IMR-90 (cell line): Measurements from ENCODE around the gene DCHS2. TPM values are rescaled to one million over a fixed set of nuclear protein-coding genes. Genes with fewer than 3 reads are reported as not detected.

Source experiments
- ATAC-seq: fragments of 200-7000 bp; cut with Tn5 transposase; 2 replicates; pipeline ENCODE4 v1.9.1; 2020; ENCODE audit warnings: low read depth, mild to moderate bottlenecking, moderate library complexity
- BruUV-seq: library from RNA; stranded (reverse); fragments of 400-500 nt; replicated peaks from 2 replicates; lab custom pipeline; 2021; lab: Mats Ljungman, UMichigan
- CTCF ChIA-PET: fragments of 300-600 bp; formaldehyde crosslinking; extraction: SDS; loops from one replicate; lab custom pipeline; 2021; ENCODE audit warnings: antibody characterized with exemption; lab: Yijun Ruan, JAX
- POLR2A ChIA-PET: fragments of 300-600 bp; sonication (Branson Sonifier 250); formaldehyde crosslinking; loops from one replicate; lab custom pipeline; 2022; ENCODE audit warnings: antibody characterized with exemption; ENCODE audit not compliant: unreplicated experiment; lab: Charles Lee
- DNase-seq: peaks from one replicate; pipeline ENCODE4 v3.0.0; 2013
- H2AFZ ChIP-seq: replicated peaks from 2 replicates; pipeline ENCODE3; 2013; ENCODE audit warnings: low read length, mild to moderate bottlenecking; ENCODE audit not compliant: poor library complexity
- H2AK5ac ChIP-seq: 2 replicates; pipeline ENCODE4 v1.6.1; 2013; ENCODE audit warnings: low read depth, low read length, inconsistent platforms
- H2AK9ac ChIP-seq: replicated peaks from 2 replicates; pipeline ENCODE3; 2013; ENCODE audit warnings: mild to moderate bottlenecking, low read depth, low read length, moderate library complexity; ENCODE audit not compliant: poor library complexity
- H2BK120ac ChIP-seq: 2 replicates; pipeline ENCODE4 v1.6.1; 2013; ENCODE audit warnings: low read depth, low read length, inconsistent platforms
- H2BK15ac ChIP-seq: 3 replicates; pipeline ENCODE4 v1.6.1; 2013; ENCODE audit warnings: low read depth, low read length, inconsistent platforms
- H2BK20ac ChIP-seq: 2 replicates; pipeline ENCODE4 v1.6.1; 2013; ENCODE audit warnings: low read depth, mild to moderate bottlenecking, inconsistent platforms, low read length, moderate library complexity
- H2BK5ac ChIP-seq: 2 replicates; pipeline ENCODE4 v1.6.1; 2013; ENCODE audit warnings: mild to moderate bottlenecking, low read depth, low read length, inconsistent platforms; ENCODE audit not compliant: poor library complexity, severe bottlenecking
- H3K14ac ChIP-seq: replicated peaks from 2 replicates; pipeline ENCODE4 v1.6.1; 2013; ENCODE audit warnings: low read depth, low read length, inconsistent platforms
- H3K18ac ChIP-seq: 2 replicates; pipeline ENCODE4 v1.6.1; 2013; ENCODE audit warnings: low read depth, low read length, control low read depth
- H3K23ac ChIP-seq: 2 replicates; pipeline ENCODE4 v1.6.1; 2013; ENCODE audit warnings: low read depth, low read length, inconsistent platforms
- H3K27ac ChIP-seq: 2 replicates; pipeline ENCODE4 v1.5.1; 2013; ENCODE audit warnings: mild to moderate bottlenecking, control low read depth, low read length; ENCODE audit not compliant: insufficient read depth
- H3K27me3 ChIP-seq: 2 replicates; pipeline ENCODE4 v1.6.1; 2013; ENCODE audit warnings: low read length; ENCODE audit not compliant: control insufficient read depth, insufficient read depth
- H3K36me3 ChIP-seq: 2 replicates; pipeline ENCODE4 v1.6.1; 2013; ENCODE audit warnings: low read length, mixed read lengths; ENCODE audit not compliant: control insufficient read depth, insufficient read depth
- H3K4ac ChIP-seq: 2 replicates; pipeline ENCODE4 v1.6.1; 2013; ENCODE audit warnings: low read depth, low read length, inconsistent platforms
- H3K4me1 ChIP-seq: 2 replicates; pipeline ENCODE4 v1.6.1; 2013; ENCODE audit warnings: low read length, mixed read lengths; ENCODE audit not compliant: control insufficient read depth, insufficient read depth
- H3K4me2 ChIP-seq: 2 replicates; pipeline ENCODE4 v1.6.1; 2013; ENCODE audit warnings: low read depth, mild to moderate bottlenecking, control low read depth, low read length, moderate library complexity
- H3K4me3 ChIP-seq: 2 replicates; pipeline ENCODE4 v1.5.1; 2013; ENCODE audit warnings: low read depth, mild to moderate bottlenecking, control low read depth, low read length, moderate library complexity; ENCODE audit not compliant: insufficient read depth
- H3K56ac ChIP-seq: 2 replicates; pipeline ENCODE4 v1.6.1; 2013; ENCODE audit warnings: low read length, inconsistent platforms; ENCODE audit not compliant: insufficient read depth; ENCODE audit errors: extremely low read depth
- H3K79me1 ChIP-seq, 2 experiments: 2 replicates each; pipeline ENCODE4 v1.6.1; 2013; ENCODE audit warnings: low read length in 2 of 2, inconsistent platforms in 1 of 2, low read depth in 1 of 2
- H3K9ac ChIP-seq: 2 replicates; pipeline ENCODE4 v1.6.1; 2013; ENCODE audit warnings: low read depth, low read length, control low read depth
- H3K9me1 ChIP-seq: 2 replicates; pipeline ENCODE4 v1.6.1; 2013; ENCODE audit warnings: low read length, inconsistent platforms; ENCODE audit not compliant: insufficient read depth
- H3K9me3 ChIP-seq: 2 replicates; pipeline ENCODE4 v1.6.1; 2013; ENCODE audit warnings: low read length; ENCODE audit not compliant: control insufficient read depth, insufficient read depth
- H4K20me1 ChIP-seq: 2 replicates; pipeline ENCODE4 v1.6.1; 2013; ENCODE audit warnings: low read length, inconsistent platforms; ENCODE audit not compliant: insufficient read depth
- H4K5ac ChIP-seq: 2 replicates; pipeline ENCODE4 v1.6.1; 2013; ENCODE audit warnings: mild to moderate bottlenecking, low read depth, low read length, control low read depth
- H4K8ac ChIP-seq, 2 experiments: 2 replicates each; pipeline ENCODE4 v1.6.1; 2013; ENCODE audit warnings: low read depth in 2 of 2, low read length in 2 of 2, control low read depth in 1 of 2, inconsistent platforms in 1 of 2
- H4K91ac ChIP-seq: 2 replicates; pipeline ENCODE4 v1.6.1; 2013; ENCODE audit warnings: low read depth, low read length, inconsistent platforms; ENCODE audit not compliant: insufficient read depth
- BHLHE40 ChIP-seq: fragments of 150-350 bp; IDR thresholded peaks from 2 replicates; pipeline ENCODE4 v1.6.1; 2016; ENCODE audit warnings: mild to moderate bottlenecking, low read depth, low read length
- CHD1 ChIP-seq: IDR thresholded peaks from 2 replicates; pipeline ENCODE4 v1.6.1; 2012; ENCODE audit warnings: low read depth, low read length, improper control_type of control experiment
- FOS ChIP-seq: fragments of 150-350 bp; IDR thresholded peaks from 2 replicates; pipeline ENCODE4 v1.6.1; 2016; ENCODE audit warnings: low read depth, low read length
- MAFK ChIP-seq: IDR thresholded peaks from 2 replicates; pipeline ENCODE4 v1.6.1; 2012; ENCODE audit warnings: low read depth, low read length, improper control_type of control experiment
- MAZ ChIP-seq: IDR thresholded peaks from 2 replicates; pipeline ENCODE4 v1.6.1; 2012; ENCODE audit warnings: low read depth, mild to moderate bottlenecking, low read length, improper control_type of control experiment, moderate library complexity, borderline replicate concordance
- MXI1 ChIP-seq: IDR thresholded peaks from 2 replicates; pipeline ENCODE4 v1.6.1; 2012; ENCODE audit warnings: low read depth, mild to moderate bottlenecking, low read length, moderate library complexity, borderline replicate concordance
- NFE2L2 ChIP-seq: fragments of 150-350 bp; IDR thresholded peaks from 2 replicates; pipeline ENCODE4 v1.6.1; 2016; ENCODE audit warnings: low read depth, mild to moderate bottlenecking, low read length
- POLR2A ChIP-seq: IDR thresholded peaks from 2 replicates; pipeline ENCODE4 v1.6.1; 2012; ENCODE audit warnings: mild to moderate bottlenecking, low read depth, low read length
- RAD21 ChIP-seq: IDR thresholded peaks from 2 replicates; pipeline ENCODE4 v1.6.1; 2012; ENCODE audit warnings: low read length, improper control_type of control experiment
- RCOR1 ChIP-seq: IDR thresholded peaks from 2 replicates; pipeline ENCODE4 v1.6.1; 2012; ENCODE audit warnings: mild to moderate bottlenecking, low read length, improper control_type of control experiment; ENCODE audit not compliant: insufficient replicate concordance
- RFX5 ChIP-seq: IDR thresholded peaks from 2 replicates; pipeline ENCODE4 v1.8.0; 2012; ENCODE audit warnings: low read depth, mild to moderate bottlenecking, low read length, moderate library complexity
- USF2 ChIP-seq: fragments of 150-350 bp; IDR thresholded peaks from 2 replicates; pipeline ENCODE4 v1.6.1; 2017; ENCODE audit warnings: mild to moderate bottlenecking, antibody characterized with exemption, low read length, low read depth
- WGBS, 2 experiments: methylation state at CpG; one replicate each; pipeline versions ENCODE4 v1.1.5 to v1.1.7; 2013; ENCODE audit warnings: missing lambda C conversion rate in 2 of 2; ENCODE audit not compliant: insufficient read length in 1 of 2; ENCODE audit errors: extremely low coverage in 2 of 2; 5-methylcytosine and 5-hydroxymethylcytosine counted together
- dilution Hi-C: fragments of 300-500 bp; cut with HindIII; formaldehyde crosslinking; loops from one replicate; pipeline ENCODE4 v1.14.3; 2018; ENCODE audit warnings: low sequenced_read_pairs; ENCODE audit not compliant: unreplicated experiment
- in situ Hi-C: fragments of 300-500 bp; cut with MboI; formaldehyde crosslinking; loops from 3 replicates; pipeline ENCODE4 v1.14.3; 2019; ENCODE audit warnings: low sequenced_read_pairs, inconsistent platforms, mixed read lengths
- intact Hi-C: fragments of 100-400 bp; cut with micrococcal nuclease; formaldehyde crosslinking; loops from 2 replicates; pipeline ENCODE4 v1.10.0; 2022
- polyA plus RNA-seq, 3 experiments: library from polyadenylated mRNA; depleted of rRNA; stranded (reverse); fragments of >200 nt; gene quantifications; 2 replicates each; pipeline ENCODE4 v1.2.3, GENCODE V29; 2012; ENCODE audit warnings: low replicate concordance in 1 of 3
- total RNA-seq: library from RNA; depleted of rRNA; stranded (reverse); fragments of >200 nt; gene quantifications from 2 replicates; pipeline ENCODE4 v1.2.3, GENCODE V29; 2012
- TF ChIP-seq, protein P1 (sequence below): conservative IDR thresholded peaks from 2 replicates; pipeline ENCODE4 v1.5.1; 2012; ENCODE audit warnings: mild to moderate bottlenecking, low read depth, low read length, improper control_type of control experiment

Gene DCHS2
- total and polyA plus RNA-seq, 2 of the 4 experiments (the other 2 are of a cell fraction) = not detected

GRCh38 chr4:154489558-154490233 is 1.9 kb downstream of the DCHS2 start:
- H2BK20ac ChIP-seq = no peak overlapping the region
- no peak overlapping the region for H4K5ac ChIP-seq
- H4K8ac ChIP-seq = no peak overlapping the region
- H3K14ac ChIP-seq = no peak overlapping the region
- ChIA-PET POLR2A (no interaction called here), CTCF (no interaction called here)
- H2BK120ac ChIP-seq = no peak overlapping the region
- no peak overlapping the region for H3K9ac ChIP-seq
- no peak overlapping the region for H2AK5ac ChIP-seq
- H4K91ac ChIP-seq = no peak overlapping the region
- no peak overlapping the region for H3K4me2 ChIP-seq
- no peak for TF ChIP-seq BHLHE40
- TF ChIP-seq USF2 = no peak
- TF ChIP-seq RCOR1 = no peak
- TF ChIP-seq MAFK = no peak
- TF ChIP-seq CHD1 = no peak
- TF ChIP-seq POLR2A = no peak
- TF ChIP-seq, protein P1, sequence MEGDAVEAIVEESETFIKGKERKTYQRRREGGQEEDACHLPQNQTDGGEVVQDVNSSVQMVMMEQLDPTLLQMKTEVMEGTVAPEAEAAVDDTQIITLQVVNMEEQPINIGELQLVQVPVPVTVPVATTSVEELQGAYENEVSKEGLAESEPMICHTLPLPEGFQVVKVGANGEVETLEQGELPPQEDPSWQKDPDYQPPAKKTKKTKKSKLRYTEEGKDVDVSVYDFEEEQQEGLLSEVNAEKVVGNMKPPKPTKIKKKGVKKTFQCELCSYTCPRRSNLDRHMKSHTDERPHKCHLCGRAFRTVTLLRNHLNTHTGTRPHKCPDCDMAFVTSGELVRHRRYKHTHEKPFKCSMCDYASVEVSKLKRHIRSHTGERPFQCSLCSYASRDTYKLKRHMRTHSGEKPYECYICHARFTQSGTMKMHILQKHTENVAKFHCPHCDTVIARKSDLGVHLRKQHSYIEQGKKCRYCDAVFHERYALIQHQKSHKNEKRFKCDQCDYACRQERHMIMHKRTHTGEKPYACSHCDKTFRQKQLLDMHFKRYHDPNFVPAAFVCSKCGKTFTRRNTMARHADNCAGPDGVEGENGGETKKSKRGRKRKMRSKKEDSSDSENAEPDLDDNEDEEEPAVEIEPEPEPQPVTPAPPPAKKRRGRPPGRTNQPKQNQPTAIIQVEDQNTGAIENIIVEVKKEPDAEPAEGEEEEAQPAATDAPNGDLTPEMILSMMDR = no peak
- no peak for TF ChIP-seq NFE2L2
- TF ChIP-seq MAZ = no peak
- TF ChIP-seq MXI1 = no peak
- TF ChIP-seq RAD21 = no peak
- TF ChIP-seq FOS = no peak
- no peak for TF ChIP-seq RFX5
- no peak overlapping the region for H3K23ac ChIP-seq
- no peak overlapping the region for H2BK15ac ChIP-seq
- H4K20me1 ChIP-seq = no peaks in the 10 kb centered on the region
- H3K4me3 ChIP-seq = no peak overlapping the region
- no peak for DNase-seq
- H3K27me3 ChIP-seq = peaks cover 33% of the 10 kb centered on the region
- H2AFZ ChIP-seq = no peak overlapping the region
- H3K36me3 ChIP-seq = no peaks in the 10 kb centered on the region
- H3K4ac ChIP-seq = no peak overlapping the region
- no peaks in the 10 kb centered on the region for H3K79me1 ChIP-seq
- no TSS peak for BruUV-seq
- H3K56ac ChIP-seq = no peak overlapping the region
- H2BK5ac ChIP-seq = no peak overlapping the region
- no peak overlapping the region for H3K18ac ChIP-seq
- WGBS, 2 experiments = 42% methylated on average over 37 of the region's 56 CpGs; no CpG with 5 or more reads in 1 of the 2 experiments
- H3K9me3 ChIP-seq = no peaks in the 10 kb centered on the region
- no peak overlapping the region for H3K27ac ChIP-seq
- H3K9me1 ChIP-seq = no peaks in the 10 kb centered on the region
- in situ Hi-C loops (no loop called here), dilution Hi-C loops (no loop called here), intact Hi-C loops (no loop called here)
- H3K4me1 ChIP-seq = no peaks in the 10 kb centered on the region
- ATAC-seq = no peak
- H2AK9ac ChIP-seq = no peak overlapping the region
